Measurements from ENCODE around the gene AKR1B1.

Gene AKR1B1

GRCh38 chr7:134419085-134419484, 39.8 kb downstream of the AKR1B1 start:
- no peak for DNase-seq (ENCODE audit: low spot score)

DNA sequence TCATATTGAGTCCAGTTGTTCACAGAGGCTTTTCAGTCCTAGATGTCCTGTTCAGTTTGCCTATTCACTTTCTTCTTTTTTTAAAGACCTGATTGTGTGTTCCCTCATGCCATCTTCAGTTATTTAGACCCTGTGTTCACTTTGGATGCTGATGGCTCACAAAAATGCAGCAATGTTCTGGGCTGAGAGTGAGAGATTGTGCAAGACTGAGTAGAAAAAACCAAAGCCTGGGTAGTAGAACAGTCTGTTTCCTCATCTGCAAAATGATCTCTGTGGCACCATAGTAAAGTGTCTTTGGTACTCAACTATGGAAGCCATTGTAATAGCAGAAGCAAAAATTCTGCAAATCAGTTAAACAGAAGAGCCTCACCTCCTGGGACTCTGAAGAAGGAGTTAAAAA, 43.2 kb downstream of the AKR1B1 start:
- no peak for DNase-seq (ENCODE audit: low spot score)

DNA sequence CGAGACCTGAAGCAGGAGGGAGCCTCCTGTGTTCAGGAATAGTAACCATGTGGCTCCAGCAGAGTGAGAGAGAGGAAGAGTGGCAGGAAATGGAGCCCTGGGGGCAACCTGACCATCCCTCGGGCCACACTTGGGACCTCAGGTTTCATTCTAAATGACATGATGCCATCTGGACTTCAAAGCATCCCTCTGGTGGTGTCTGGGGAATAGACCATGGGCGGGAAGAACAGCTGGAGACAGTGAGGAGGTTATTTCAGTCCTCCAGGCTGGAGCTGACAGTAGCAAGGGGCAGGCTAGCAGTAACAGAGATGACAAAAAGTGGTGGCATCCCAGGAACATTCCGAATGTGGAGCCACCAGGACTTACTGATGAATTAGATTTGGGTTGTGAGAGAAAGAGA, 44.8 kb downstream of the AKR1B1 start:
- no peak for DNase-seq (ENCODE audit: low spot score)

DNA sequence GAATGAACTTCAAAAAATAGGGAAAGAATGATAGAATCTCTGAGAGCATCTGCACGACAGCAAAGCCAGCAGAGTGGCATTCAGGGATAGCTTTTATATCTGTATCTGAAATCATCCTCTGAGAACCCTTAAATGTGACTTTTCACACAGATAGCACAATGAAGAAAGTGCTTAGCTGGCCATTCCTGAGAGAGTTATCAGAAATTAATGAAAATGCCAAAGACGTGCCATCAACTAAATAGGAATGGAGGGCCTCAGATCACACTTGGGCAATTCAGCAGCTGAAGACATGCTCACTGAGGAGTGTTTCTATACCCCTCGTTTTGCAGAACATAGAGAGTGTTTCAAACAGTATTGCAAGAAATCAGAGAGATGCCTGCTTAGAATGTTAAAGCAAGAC, 51.6 kb downstream of the AKR1B1 start:
- no peak for DNase-seq (ENCODE audit: low spot score)

- no peak for DNase-seq (ENCODE audit: low spot score)
These were observed 52.5 kb downstream of the AKR1B1 start for GRCh38 chr7:134406431-134406830.

GRCh38 chr7:134405299-134405698, 53.6 kb downstream of the AKR1B1 start:
- DNase-seq (ENCODE audit: low spot score), result no peak

- no peak for DNase-seq (ENCODE audit: low spot score)
These were observed 55.8 kb downstream of the AKR1B1 start for GRCh38 chr7:134403062-134403461.

- no peak for DNase-seq (ENCODE audit: low spot score)
These were observed 58.0 kb downstream of the AKR1B1 start for GRCh38 chr7:134400859-134401258.

- DNase-seq (ENCODE audit: low spot score), result no peak
These were observed 62.9 kb downstream of the AKR1B1 start for GRCh38 chr7:134396031-134396430.

DNA sequence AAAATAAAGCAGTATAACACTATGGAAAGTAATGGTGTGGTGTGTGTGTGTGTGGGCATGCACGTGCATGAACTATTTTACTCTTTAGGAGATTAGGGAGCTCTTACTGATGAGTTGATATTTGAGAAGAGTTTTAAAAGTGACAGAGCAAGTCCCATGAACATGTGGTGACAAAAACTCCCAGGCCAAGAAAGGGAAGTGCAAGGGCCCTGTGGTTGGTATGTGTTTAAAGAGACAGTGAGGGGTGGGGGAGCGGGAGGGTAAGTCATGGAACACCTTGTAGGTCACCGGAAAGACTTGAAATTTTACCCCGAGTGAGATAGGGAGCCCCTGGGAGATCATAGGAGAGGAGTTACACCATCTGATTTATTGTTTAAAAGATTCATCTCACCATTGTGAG, 63.3 kb downstream of the AKR1B1 start:
- DNase-seq (ENCODE audit: low spot score), result no peak

DNA sequence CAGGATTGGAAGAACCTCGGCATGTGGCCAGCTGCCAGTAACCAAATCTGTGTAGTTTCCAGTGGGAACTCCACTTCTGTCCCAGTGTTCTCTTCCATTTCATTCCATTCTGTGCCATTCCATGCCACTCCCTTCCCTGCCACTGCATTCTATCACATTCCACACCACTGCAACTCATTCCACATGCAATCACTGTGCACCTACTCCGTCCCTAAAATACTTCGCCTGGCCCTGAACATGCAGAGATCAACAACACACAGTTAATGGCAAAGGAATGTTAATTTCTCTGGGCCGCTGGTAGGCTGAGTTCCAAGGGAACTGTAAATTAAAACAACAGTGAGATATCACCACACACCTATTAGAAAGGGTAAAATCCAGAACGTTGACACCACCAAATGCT, 64.8 kb downstream of the AKR1B1 start:
- no peak for DNase-seq (ENCODE audit: low spot score)
